Activated CD4-positive, alpha-beta T cell treated with anti-CD3 and anti-CD28 coated beads, Interleukin-2, amount 50 U/mL, for 4 hours (primary cell): ENCODE measurements around the gene AHNAK2.

Source experiments
- DNase-seq, 2 experiments: peaks; one replicate each; pipeline ENCODE4 v3.0.0-alpha.2; 2020

AHNAK2 gene

DNA sequence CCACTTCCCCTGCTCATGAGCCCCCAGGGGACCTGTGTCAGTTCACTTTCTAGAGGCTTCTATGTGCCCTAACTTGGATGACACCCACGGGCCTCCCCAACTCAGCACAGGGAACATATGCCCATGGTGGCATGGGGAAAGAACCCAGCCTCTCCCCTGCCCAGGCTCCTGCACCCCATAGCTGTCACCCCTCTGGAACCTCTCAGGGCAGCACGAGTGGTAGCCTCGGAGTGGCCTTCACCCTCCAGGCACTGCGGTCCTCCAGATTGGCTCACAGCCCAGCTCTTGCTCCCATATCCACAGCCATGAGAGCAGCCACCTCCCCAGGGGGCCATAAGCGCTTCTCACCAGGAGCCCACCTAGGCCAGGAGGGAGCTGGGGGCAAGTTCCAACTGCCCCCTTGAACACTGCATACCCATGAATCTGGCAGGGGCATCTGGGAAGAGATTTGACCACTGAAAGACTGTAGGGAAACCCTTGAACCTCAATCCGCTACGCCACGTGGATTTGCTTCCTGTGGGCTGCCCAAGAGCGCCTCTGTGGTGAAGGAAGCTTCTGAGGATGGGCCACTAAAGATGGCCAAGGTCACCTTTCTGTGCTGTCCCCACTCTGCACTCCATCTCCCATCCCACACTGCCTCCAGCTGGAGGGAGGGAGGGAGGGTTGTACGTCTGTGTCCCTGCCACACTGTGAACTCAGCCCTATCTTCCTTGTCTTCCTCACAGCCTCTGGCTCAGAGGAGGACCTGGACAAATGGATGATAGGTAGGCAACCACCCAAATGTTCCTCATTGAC is 41.6 kb downstream of the AHNAK2 start:
- DNase-seq, result no peak

DNA sequence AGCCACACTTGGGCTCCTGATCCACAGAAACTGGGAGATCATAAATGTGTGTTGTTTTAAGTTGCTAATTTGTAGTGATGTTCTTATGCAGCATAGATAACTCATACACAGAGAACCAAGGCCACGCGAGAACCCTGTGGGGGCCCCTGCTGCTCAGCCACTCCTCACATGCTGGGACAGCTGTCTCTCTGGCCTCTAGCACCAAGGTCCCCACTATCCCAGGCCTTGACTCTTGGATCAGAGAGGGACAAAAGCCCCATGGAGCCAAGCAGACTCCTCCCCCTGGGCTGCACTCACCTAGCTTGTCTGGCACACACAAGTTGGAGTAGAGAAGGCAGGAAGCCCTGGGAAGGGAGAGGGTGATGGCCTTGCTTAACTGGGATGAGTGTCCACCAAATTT is 42.2 kb downstream of the AHNAK2 start:
- DNase-seq, result no peak

GRCh38 chr14:104935026-104935650 is 43.0 kb downstream of the AHNAK2 start:
- no peak for DNase-seq

- DNase-seq, result no peak
Measured at GRCh38 chr14:104933746-104934733, 44.1 kb downstream of the AHNAK2 start.

- peak; percentile 80 to 81 for DNase-seq
Measured at GRCh38 chr14:104932676-104933631, 45.2 kb downstream of the AHNAK2 start.

DNA sequence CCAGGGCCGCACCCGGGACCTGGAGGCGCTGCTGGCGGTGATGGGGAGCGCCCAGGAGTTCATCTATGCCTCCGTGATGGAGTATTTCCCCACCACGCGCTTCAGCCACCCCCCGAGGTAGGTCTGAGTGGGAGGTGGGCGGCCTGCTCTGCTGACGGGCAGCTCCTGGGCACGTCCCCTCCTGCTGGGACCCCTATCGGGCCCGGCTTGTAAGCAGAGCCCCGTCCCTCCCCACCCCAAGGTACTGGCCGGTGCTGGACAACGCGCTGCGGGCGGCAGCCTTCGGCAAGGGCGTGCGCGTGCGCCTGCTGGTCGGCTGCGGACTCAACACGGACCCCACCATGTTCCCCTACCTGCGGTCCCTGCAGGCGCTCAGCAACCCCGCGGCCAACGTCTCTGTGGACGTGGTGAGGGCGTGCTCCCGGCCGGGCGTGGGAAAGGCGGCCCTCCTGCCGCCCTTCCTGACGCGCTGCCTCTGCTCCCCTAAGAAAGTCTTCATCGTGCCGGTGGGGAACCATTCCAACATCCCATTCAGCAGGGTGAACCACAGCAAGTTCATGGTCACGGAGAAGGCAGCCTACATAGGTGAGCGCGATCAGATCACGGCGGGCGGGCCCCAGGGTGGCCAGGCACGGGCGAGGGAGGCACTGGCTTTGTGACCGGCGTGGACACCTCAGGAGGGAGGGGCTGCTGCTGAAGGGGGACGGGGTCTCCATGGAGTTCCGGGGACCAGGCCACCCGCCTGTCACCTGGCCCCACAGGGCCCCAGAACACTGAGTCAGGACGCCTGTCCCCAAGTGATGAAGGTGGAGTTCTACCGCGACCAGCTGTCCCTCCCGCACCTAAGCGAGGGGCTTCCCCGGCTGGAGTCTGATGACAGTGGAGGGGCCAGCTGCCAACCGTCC is 46.2 kb downstream of the AHNAK2 start:
- no peak for DNase-seq

DNA sequence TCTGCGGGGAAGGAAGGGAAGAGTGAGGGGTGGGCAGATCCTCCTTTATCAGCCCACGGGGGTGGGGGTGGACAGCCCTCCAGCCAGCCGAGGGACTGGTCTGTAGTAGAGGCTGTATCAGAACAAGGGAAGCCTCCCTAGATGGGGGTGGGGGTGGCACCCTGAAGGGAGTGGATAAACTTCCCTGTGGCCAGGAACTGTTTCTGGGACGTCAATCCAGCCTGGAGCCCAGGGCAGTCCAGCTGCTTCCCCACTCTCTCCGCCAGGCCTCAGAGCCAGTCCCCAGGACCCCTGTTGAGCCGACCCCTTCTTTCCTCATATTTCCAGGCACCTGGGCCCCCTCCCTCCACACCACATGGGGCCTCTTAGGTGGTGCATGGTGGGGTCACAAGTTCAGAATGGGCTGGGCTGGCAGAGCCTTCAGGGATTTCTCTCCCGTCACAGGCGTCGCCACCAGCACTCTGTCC is 46.8 kb downstream of the AHNAK2 start:
- no peak for DNase-seq

- no peak for DNase-seq
Measured at GRCh38 chr14:104930526-104931303, 47.5 kb downstream of the AHNAK2 start.

DNA sequence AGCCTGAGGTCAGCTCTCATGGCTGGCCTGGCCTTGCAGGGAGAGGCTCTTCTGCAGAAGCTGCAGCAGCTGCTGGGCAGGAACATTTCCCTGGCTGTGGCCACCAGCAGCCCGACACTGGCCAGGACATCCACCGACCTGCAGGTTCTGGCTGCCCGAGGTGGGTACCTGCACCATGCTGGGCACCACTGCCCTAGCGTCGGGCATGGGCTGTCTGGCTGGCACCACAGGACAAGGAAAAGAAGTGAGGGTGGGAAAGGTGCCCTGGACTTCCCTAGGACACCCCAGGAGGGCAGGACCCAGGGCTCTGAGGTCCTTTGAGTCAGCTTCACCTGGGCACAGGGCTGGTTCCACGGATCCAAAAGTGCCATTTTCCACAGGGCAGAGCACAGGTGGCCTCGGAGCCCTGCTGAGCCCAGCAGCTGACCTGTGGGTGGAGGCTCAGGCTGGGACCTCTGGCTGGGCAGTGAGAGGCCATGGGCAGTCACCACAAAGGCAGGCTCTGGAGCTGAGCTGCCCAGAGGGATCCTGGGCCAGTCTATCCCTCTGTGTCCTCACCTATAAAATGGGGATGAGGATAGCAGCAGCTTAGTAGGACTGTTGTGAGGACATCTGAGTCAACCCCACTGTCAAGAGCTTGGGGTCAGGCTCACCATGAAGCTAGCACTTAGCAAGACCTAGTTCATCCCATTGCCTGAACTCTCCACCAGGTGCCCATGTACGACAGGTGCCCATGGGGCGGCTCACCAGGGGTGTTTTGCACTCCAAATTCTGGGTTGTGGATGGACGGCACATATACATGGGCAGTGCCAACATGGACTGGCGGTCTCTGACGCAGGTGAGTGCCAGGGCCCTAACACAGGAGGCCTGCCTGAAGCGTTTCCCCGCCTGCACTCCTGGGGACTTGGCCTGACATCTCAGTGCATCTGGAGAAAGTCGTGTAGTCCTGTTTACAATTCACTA is 48.6 kb downstream of the AHNAK2 start:
- no peak for DNase-seq

GRCh38 chr14:104928391-104929133 is 49.6 kb downstream of the AHNAK2 start:
- no peak for DNase-seq

DNA sequence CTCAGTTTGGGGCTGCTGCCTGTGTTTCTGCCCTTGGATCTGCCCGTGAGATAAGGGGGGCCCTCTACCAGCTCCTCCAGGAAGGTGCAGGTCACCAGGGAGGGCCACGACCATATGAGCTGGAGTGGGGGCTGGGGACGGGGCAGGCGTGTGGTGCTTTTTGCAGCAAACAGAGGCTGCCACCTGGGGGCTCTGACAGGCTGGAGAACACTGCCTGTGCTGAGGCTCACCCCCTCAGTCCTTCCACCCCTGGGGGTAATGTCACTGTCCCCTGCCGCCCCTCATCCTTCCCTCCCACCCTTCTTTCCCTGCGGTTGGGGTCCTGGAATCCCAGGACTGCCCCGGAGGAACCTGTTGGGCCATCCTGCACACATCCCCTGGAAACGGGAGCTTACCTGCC is 50.3 kb downstream of the AHNAK2 start:
- no peak for DNase-seq

GRCh38 chr14:104927432-104927816 is 50.8 kb downstream of the AHNAK2 start:
- DNase-seq, result no peak

DNA sequence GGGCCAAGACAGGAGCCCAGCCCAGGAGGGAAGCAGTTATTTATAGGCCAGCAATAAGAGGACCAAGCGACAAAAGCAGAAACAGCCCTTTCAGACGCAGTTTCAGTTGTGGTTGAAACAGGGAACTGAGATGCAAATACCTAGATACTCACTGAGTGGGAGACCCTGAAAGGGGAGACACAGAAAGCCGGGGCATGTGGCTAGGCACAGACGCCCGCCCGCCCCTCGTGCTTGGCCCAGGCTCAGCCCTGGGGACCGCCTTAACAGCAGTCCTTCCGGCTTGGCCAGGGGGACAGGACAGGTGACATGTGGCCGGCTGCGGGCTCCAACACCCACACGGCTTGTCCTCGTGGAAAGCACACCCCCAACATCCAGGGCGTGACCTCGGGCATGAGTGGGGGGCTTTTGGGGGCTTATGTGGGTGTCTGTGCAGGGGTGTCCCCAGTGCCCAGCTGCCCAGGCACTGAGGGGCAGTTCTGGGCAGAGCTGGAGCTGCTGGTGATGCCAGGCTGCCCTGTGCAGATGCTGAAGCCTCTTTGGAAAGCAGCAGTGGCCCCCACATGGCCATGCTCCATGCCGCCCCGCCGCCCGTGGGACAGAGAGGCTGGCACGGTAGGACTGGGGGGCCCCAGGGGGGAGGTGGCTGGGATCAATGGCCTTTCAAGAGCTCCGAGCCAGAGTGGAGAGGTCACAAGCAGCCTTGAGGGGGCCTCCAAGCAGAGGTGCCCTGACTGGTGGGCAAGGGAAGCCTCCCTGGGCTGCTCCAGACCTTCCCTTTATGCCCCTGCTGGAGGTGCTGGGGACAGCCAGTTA is 51.3 kb downstream of the AHNAK2 start:
- no peak for DNase-seq

GRCh38 chr14:104925855-104926609 is 52.1 kb downstream of the AHNAK2 start:
- DNase-seq, result no peak

DNA sequence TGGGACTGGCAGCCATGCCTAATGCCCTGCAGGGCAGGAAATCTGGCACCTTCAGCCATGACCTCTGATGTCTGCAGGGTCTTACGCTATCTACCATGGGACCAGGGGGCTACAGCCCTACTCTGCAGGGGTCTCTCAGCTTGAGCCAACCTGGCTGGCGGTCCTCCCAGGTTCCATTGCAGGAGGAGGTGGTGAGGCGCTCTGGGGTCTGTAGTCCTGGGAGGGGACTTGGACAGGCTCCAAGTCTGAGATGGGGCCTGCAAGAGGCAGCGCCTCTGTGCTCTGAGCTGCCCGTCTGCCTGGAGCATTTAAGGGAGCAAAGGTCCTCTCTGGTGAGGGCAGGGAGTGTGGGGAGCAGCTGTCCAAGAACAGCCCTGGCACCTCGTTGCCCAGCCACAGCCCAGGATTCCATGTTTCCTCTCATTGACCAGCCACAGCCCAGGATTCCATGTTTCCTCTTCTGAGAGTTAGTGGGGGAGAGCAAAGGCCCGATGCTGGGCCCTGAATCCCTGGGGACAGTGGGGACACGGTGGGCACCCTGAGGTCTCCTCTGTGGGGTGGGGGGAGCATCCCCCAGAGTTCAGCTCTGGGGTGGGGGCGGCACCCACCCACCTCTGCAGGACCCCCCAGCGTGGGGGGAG is 52.8 kb downstream of the AHNAK2 start:
- DNase-seq, result no peak
